ENCODE results near the gene ETV1. TPM values are rescaled to one million over a fixed set of nuclear protein-coding genes. Genes with fewer than 3 reads are reported as not detected.

The ETV1 gene
- total and polyA plus RNA-seq, 2 donors: 3.5 to 34.1 TPM

- Histone ChIP-seq H3K4me3 (ENCODE audit: low read depth, low read length) (no peak overlapping the region), H3K36me3 (ENCODE audit: insufficient read depth) (no peaks in the 10 kb centered on the region), H3K4me1 (ENCODE audit: insufficient read depth) (no peaks in the 10 kb centered on the region), H3K27ac (ENCODE audit: low read depth) (no peak overlapping the region)
- peak; percentile 75 for DNase-seq (ENCODE audit: extremely low spot score)
- 4% methylated on average over 3 of the region's 3 CpGs for WGBS
These were observed 8.4 kb downstream of the ETV1 start for GRCh38 chr7:13981070-13981469.

GRCh38 chr7:13980474-13980873 is 9.0 kb downstream of the ETV1 start:
- H3K4me3 ChIP-seq (ENCODE audit: low read depth, low read length): no peak overlapping the region

GRCh38 chr7:13979671-13980435 is 9.6 kb downstream of the ETV1 start:
- H3K36me3 ChIP-seq (ENCODE audit: insufficient read depth): no peaks in the 10 kb centered on the region
- 50% methylated on average over 5 of the region's 5 CpGs for WGBS
- H3K4me3 ChIP-seq (ENCODE audit: low read depth, low read length): no peak overlapping the region
- H3K4me1 ChIP-seq (ENCODE audit: insufficient read depth): no peaks in the 10 kb centered on the region
- no peak overlapping the region for H3K27ac ChIP-seq (ENCODE audit: low read depth)
- no peak for DNase-seq (ENCODE audit: extremely low spot score)

More at GRCh38 chr7:13980474-13980873, 9.0 kb downstream of the ETV1 start:
- H3K36me3 ChIP-seq (ENCODE audit: insufficient read depth): no peaks in the 10 kb centered on the region
- WGBS: 27% methylated on average over 5 of the region's 5 CpGs
- no peak for DNase-seq (ENCODE audit: extremely low spot score)
- no peaks in the 10 kb centered on the region for H3K4me1 ChIP-seq (ENCODE audit: insufficient read depth)
- H3K27ac ChIP-seq (ENCODE audit: low read depth): no peak overlapping the region

- no peaks in the 10 kb centered on the region for H3K4me1 ChIP-seq (ENCODE audit: insufficient read depth)
- no peak overlapping the region for H3K27ac ChIP-seq (ENCODE audit: low read depth)
- no peaks in the 10 kb centered on the region for H3K36me3 ChIP-seq (ENCODE audit: insufficient read depth)
- no peak overlapping the region for H3K4me3 ChIP-seq (ENCODE audit: low read depth, low read length)
- DNase-seq (ENCODE audit: extremely low spot score): no peak
- WGBS: 88% methylated on average over 4 of the region's 4 CpGs
These were observed 12.9 kb downstream of the ETV1 start for GRCh38 chr7:13976594-13976993.

- Histone ChIP-seq H3K4me3 (ENCODE audit: low read depth, low read length) (no peak overlapping the region), H3K36me3 (ENCODE audit: insufficient read depth) (no peaks in the 10 kb centered on the region)
- WGBS: 55% methylated on average over 6 of the region's 6 CpGs
These were observed 24.4 kb downstream of the ETV1 start for GRCh38 chr7:13965077-13965476.

GRCh38 chr7:13963925-13964324 is 25.5 kb downstream of the ETV1 start:
- Histone ChIP-seq H3K4me3 (ENCODE audit: low read depth, low read length) (no peak overlapping the region), H3K4me1 (ENCODE audit: insufficient read depth) (no peaks in the 10 kb centered on the region), H3K36me3 (ENCODE audit: insufficient read depth) (no peaks in the 10 kb centered on the region), H3K27ac (ENCODE audit: low read depth) (no peak overlapping the region)
- WGBS: 88% methylated on average over 2 of the region's 2 CpGs
- no peak for DNase-seq (ENCODE audit: extremely low spot score)

More at GRCh38 chr7:13965077-13965476, 24.4 kb downstream of the ETV1 start:
- DNase-seq (ENCODE audit: extremely low spot score): no peak
- Histone ChIP-seq H3K27ac (ENCODE audit: low read depth) (no peak overlapping the region), H3K4me1 (ENCODE audit: insufficient read depth) (no peaks in the 10 kb centered on the region)

- peaks cover 2% of the 10 kb centered on the region for H3K4me1 ChIP-seq (ENCODE audit: insufficient read depth)
- H3K4me3 ChIP-seq (ENCODE audit: low read depth, low read length): no peak overlapping the region
- no peaks in the 10 kb centered on the region for H3K36me3 ChIP-seq (ENCODE audit: insufficient read depth)
- H3K27ac ChIP-seq (ENCODE audit: low read depth): no peak overlapping the region
- 66% methylated on average over 2 of the region's 2 CpGs for WGBS
- DNase-seq (ENCODE audit: extremely low spot score): no peak
These were observed 34.0 kb downstream of the ETV1 start for GRCh38 chr7:13955494-13955893.

GRCh38 chr7:13953368-13953767 is 36.1 kb downstream of the ETV1 start:
- H3K36me3 ChIP-seq (ENCODE audit: insufficient read depth): no peaks in the 10 kb centered on the region
- H3K4me3 ChIP-seq (ENCODE audit: low read depth, low read length): no peak overlapping the region
- DNase-seq (ENCODE audit: extremely low spot score): no peak
- 45% methylated on average over 3 of the region's 3 CpGs for WGBS
- no peak overlapping the region for H3K27ac ChIP-seq (ENCODE audit: low read depth)
- H3K4me1 ChIP-seq (ENCODE audit: insufficient read depth): peaks cover 2% of the 10 kb centered on the region

GRCh38 chr7:13952921-13953320 is 36.5 kb downstream of the ETV1 start:
- no peaks in the 10 kb centered on the region for H3K36me3 ChIP-seq (ENCODE audit: insufficient read depth)
- 53% methylated on average over 2 of the region's 2 CpGs for WGBS
- H3K27ac ChIP-seq (ENCODE audit: low read depth): no peak overlapping the region
- DNase-seq (ENCODE audit: extremely low spot score): no peak
- peaks cover 2% of the 10 kb centered on the region for H3K4me1 ChIP-seq (ENCODE audit: insufficient read depth)
- H3K4me3 ChIP-seq (ENCODE audit: low read depth, low read length): no peak overlapping the region

- 55% methylated on average over 4 of the region's 4 CpGs for WGBS
- no peaks in the 10 kb centered on the region for H3K36me3 ChIP-seq (ENCODE audit: insufficient read depth)
- H3K4me3 ChIP-seq (ENCODE audit: low read depth, low read length): no peak overlapping the region
- no peak for DNase-seq (ENCODE audit: extremely low spot score)
- no peak overlapping the region for H3K27ac ChIP-seq (ENCODE audit: low read depth)
- H3K4me1 ChIP-seq (ENCODE audit: insufficient read depth): peaks cover 2% of the 10 kb centered on the region
These were observed 39.5 kb downstream of the ETV1 start for GRCh38 chr7:13949939-13950338.

- Histone ChIP-seq H3K4me3 (ENCODE audit: low read depth, low read length) (no peak overlapping the region), H3K4me1 (ENCODE audit: insufficient read depth) (peaks cover 2% of the 10 kb centered on the region), H3K27ac (ENCODE audit: low read depth) (no peak overlapping the region), H3K36me3 (ENCODE audit: insufficient read depth) (no peaks in the 10 kb centered on the region)
- WGBS: 63% methylated on average over 2 of the region's 2 CpGs
- peak; percentile 41 for DNase-seq (ENCODE audit: extremely low spot score)
These were observed 40.0 kb downstream of the ETV1 start for GRCh38 chr7:13949445-13949844.

- Histone ChIP-seq H3K4me1 (ENCODE audit: insufficient read depth) (no peaks in the 10 kb centered on the region), H3K27ac (ENCODE audit: low read depth) (no peak overlapping the region), H3K4me3 (ENCODE audit: low read depth, low read length) (no peak overlapping the region), H3K36me3 (ENCODE audit: insufficient read depth) (no peaks in the 10 kb centered on the region)
- DNase-seq (ENCODE audit: extremely low spot score): no peak
- WGBS: 78% methylated on average over 9 of the region's 9 CpGs
These were observed 41.3 kb downstream of the ETV1 start for GRCh38 chr7:13948019-13948801.

- Histone ChIP-seq H3K36me3 (ENCODE audit: insufficient read depth) (no peaks in the 10 kb centered on the region), H3K4me1 (ENCODE audit: insufficient read depth) (no peaks in the 10 kb centered on the region), H3K27ac (ENCODE audit: low read depth) (no peak overlapping the region), H3K4me3 (ENCODE audit: low read depth, low read length) (no peak overlapping the region)
- 99% methylated on average over 1 of the region's 1 CpG for WGBS
- no peak for DNase-seq (ENCODE audit: extremely low spot score)
These were observed 41.9 kb downstream of the ETV1 start for GRCh38 chr7:13947535-13947934.

GRCh38 chr7:13946181-13946580 is 43.3 kb downstream of the ETV1 start:
- no peaks in the 10 kb centered on the region for H3K4me1 ChIP-seq (ENCODE audit: insufficient read depth)
- no peak overlapping the region for H3K4me3 ChIP-seq (ENCODE audit: low read depth, low read length)
- no peak for DNase-seq (ENCODE audit: extremely low spot score)
- WGBS: 43% methylated on average over 1 of the region's 1 CpG
- H3K27ac ChIP-seq (ENCODE audit: low read depth): no peak overlapping the region
- H3K36me3 ChIP-seq (ENCODE audit: insufficient read depth): no peaks in the 10 kb centered on the region
